ENCODE data around the gene CSGALNACT2. TPM values are rescaled to one million over a fixed set of nuclear protein-coding genes. Genes with fewer than 3 reads are reported as not detected.
A peak's percentile ranks its signal among the peaks of the same experiment; 100 is the strongest.

The CSGALNACT2 gene
- total RNA-seq, 1 experiment from 2014 or later = 8.9 TPM

GRCh38 chr10:43115881-43116595, 22.2 kb upstream of the CSGALNACT2 start:
- Mint-ChIP-seq H3K27me3 (ENCODE audit: low read depth) (no peaks in the 10 kb centered on the region), H3K4me3 (no peak overlapping the region), H3K27ac (peak overlapping the region in 1 of 3 experiments; percentile 18; a peak in 1 of 7 replicates), H3K4me1 (no peaks in the 10 kb centered on the region), H3K9me3 (no peaks in the 10 kb centered on the region), H3K36me3 (ENCODE audit: insufficient read depth in 1 of 3, low read depth in 3 of 3) (no peaks in the 10 kb centered on the region)
- H3K23ac ChIP-seq (ENCODE audit: insufficient read length, low read depth, low read length) = no peak overlapping the region
- H3K14ac ChIP-seq (ENCODE audit: insufficient read depth, low read length) = no peak overlapping the region; the same call in 1 of the 2 replicates
- no peak overlapping the region for H2BK15ac ChIP-seq (ENCODE audit: low read depth, low read length)
- H3K79me1 ChIP-seq (ENCODE audit: insufficient read depth, low read depth, low read length, poor library complexity, severe bottlenecking) = no peaks in the 10 kb centered on the region
- no CpG with 5 or more reads among the region's 10 CpGs for WGBS (ENCODE audit: extremely low coverage, insufficient read length, low lambda C conversion rate)
- no peak for DNase-seq
- H2AFZ ChIP-seq (ENCODE audit: low read length) = no peak overlapping the region
- no peaks in the 10 kb centered on the region for H3K9me3 ChIP-seq (ENCODE audit: control insufficient read depth, low read depth, low read length)
- H4K20me1 ChIP-seq (ENCODE audit: control insufficient read depth, insufficient read depth, insufficient read length) = no peaks in the 10 kb centered on the region
- no peak overlapping the region for H2BK12ac ChIP-seq (ENCODE audit: insufficient read length, low read depth, low read length)
- no peaks in the 10 kb centered on the region for H3K27me3 ChIP-seq (ENCODE audit: insufficient read depth, low read length)
- no peaks in the 10 kb centered on the region for H3K79me2 ChIP-seq (ENCODE audit: insufficient read depth, low read length)
- H3K4ac ChIP-seq (ENCODE audit: low read depth, low read length) = no peak overlapping the region
- no peak overlapping the region for H3K27ac ChIP-seq (ENCODE audit: insufficient read length, low read depth, low read length)
- H3K4me1 ChIP-seq (ENCODE audit: insufficient read depth, low read length) = no peaks in the 10 kb centered on the region
- H3K56ac ChIP-seq (ENCODE audit: insufficient read length, low read depth, low read length) = no peak overlapping the region
- H2BK5ac ChIP-seq (ENCODE audit: insufficient read length, low read length) = no peak overlapping the region
- no peak overlapping the region for H2AK5ac ChIP-seq (ENCODE audit: insufficient read length, low read length)
- H4K5ac ChIP-seq (ENCODE audit: insufficient read length, low read depth, low read length) = no peak overlapping the region
- no peak overlapping the region for H4K91ac ChIP-seq (ENCODE audit: insufficient read length, low read depth, low read length)
- no peak overlapping the region for H2BK20ac ChIP-seq (ENCODE audit: low read depth, low read length, poor library complexity, severe bottlenecking)
- no peak overlapping the region for H4K8ac ChIP-seq (replicated peaks; ENCODE audit: insufficient read length, low read depth, low read length)
- no peaks in the 10 kb centered on the region for H3K23me2 ChIP-seq (ENCODE audit: insufficient read length, low read depth, low read length, poor library complexity, severe bottlenecking)
- no peak overlapping the region for H2BK120ac ChIP-seq (ENCODE audit: low read depth, low read length, poor library complexity, severe bottlenecking)
- H3K4me2 ChIP-seq (ENCODE audit: insufficient read depth, insufficient read length, low read length) = no peak overlapping the region
- H3K18ac ChIP-seq (ENCODE audit: insufficient read length, low read depth, low read length) = no peak overlapping the region
- no peak overlapping the region for H3K9ac ChIP-seq (ENCODE audit: extremely low read depth, insufficient read length, low read length)
- H3T11ph ChIP-seq (ENCODE audit: low read length) = no peak overlapping the region
- no peak for TF ChIP-seq CTCF (conservative IDR thresholded peaks at IDR 0.05)
